NCI-H82 (cell line): ENCODE measurements around the gene ABHD17C.
A peak's percentile ranks its signal among the peaks of the same experiment; 100 is the strongest.

Source experiments
- DNase-seq: peaks from one replicate; lab custom pipeline; 2025; lab: John Stamatoyannopoulos, UW

Gene ABHD17C

GRCh38 chr15:80788536-80788935 lies 93.4 kb downstream of the ABHD17C start:
- no peak for DNase-seq

GRCh38 chr15:80789296-80789695 lies 94.2 kb downstream of the ABHD17C start:
- DNase-seq = no peak

GRCh38 chr15:80789796-80790195 lies 94.7 kb downstream of the ABHD17C start:
- no peak for DNase-seq

- no peak for DNase-seq
Observed at GRCh38 chr15:80790236-80790635, 95.1 kb downstream of the ABHD17C start.

- no peak for DNase-seq
Observed at GRCh38 chr15:80791004-80791403, 95.9 kb downstream of the ABHD17C start.

GRCh38 chr15:80796407-80796806 lies 101.3 kb downstream of the ABHD17C start:
- DNase-seq = no peak

GRCh38 chr15:80798911-80799310 lies 103.8 kb downstream of the ABHD17C start:
- DNase-seq = peak; percentile 67

- no peak for DNase-seq
Observed at GRCh38 chr15:80800067-80800466, 105.0 kb downstream of the ABHD17C start.

- no peak for DNase-seq
Observed at GRCh38 chr15:80801891-80802680, 107.0 kb downstream of the ABHD17C start.

GRCh38 chr15:80803580-80804525 lies 108.7 kb downstream of the ABHD17C start:
- no peak for DNase-seq

GRCh38 chr15:80804970-80805495 lies 109.9 kb downstream of the ABHD17C start:
- no peak for DNase-seq
